Astrocyte of the spinal cord (primary cell): Measurements from ENCODE around the gene CEP43.

Experiments
- DNase-seq: peaks from one replicate; pipeline ENCODE4 v3.0.0; 2011; ENCODE audit warnings: low read depth, low spot score
- H3K4me3 ChIP-seq: 2 replicates; pipeline ENCODE4 v1.5.1; 2011; ENCODE audit warnings: low read depth, mild to moderate bottlenecking, low read length, moderate library complexity
- CTCF ChIP-seq: IDR thresholded peaks from 2 replicates; pipeline ENCODE4 v1.5.1; 2012; ENCODE audit warnings: low read depth, mild to moderate bottlenecking, low read length, inconsistent platforms
- in situ Hi-C: cut with HindIII; loops from 2 replicates; pipeline ENCODE4 v1.10.0; 2017; ENCODE audit warnings: low sequenced_read_pairs

CEP43 gene

GRCh38 chr6:166952567-166953486, 46.4 kb upstream of the CEP43 start:
- no peak for DNase-seq
- TF ChIP-seq CTCF = no peak
- H3K4me3 ChIP-seq = no peak overlapping the region
- in situ Hi-C loops = no loop called here

- DNase-seq = no peak
- in situ Hi-C loops = no loop called here
- no peak overlapping the region for H3K4me3 ChIP-seq
- TF ChIP-seq CTCF = no peak
These were observed 45.0 kb upstream of the CEP43 start for GRCh38 chr6:166954118-166954713.

- no peak for DNase-seq
- in situ Hi-C loops = no loop called here
- TF ChIP-seq CTCF = no peak
- H3K4me3 ChIP-seq = peak overlapping the region; percentile 63
These were observed 43.9 kb upstream of the CEP43 start for GRCh38 chr6:166955121-166955864.

- peak overlapping the region; percentile 63 for H3K4me3 ChIP-seq
- TF ChIP-seq CTCF = no peak
- in situ Hi-C loops = no loop called here
- peak; percentile 16 for DNase-seq
These were observed 43.2 kb upstream of the CEP43 start for GRCh38 chr6:166955865-166956443.

GRCh38 chr6:166956444-166957086, 42.6 kb upstream of the CEP43 start, which contains the start of gene RNASET2:
TSS of gene RNASET2 (minus strand) at chr6:166956550. CDS start at chr6:166956182, 368 bp downstream.
- TF ChIP-seq CTCF = no peak
- in situ Hi-C loops = no loop called here
- H3K4me3 ChIP-seq = peak within 1 kb of the TSS; percentile 63
- DNase-seq = peak; percentile 90
